ENCODE data around the gene CPEB3.

The CPEB3 gene

GRCh38 chr10:92203919-92204623, 86.8 kb downstream of the CPEB3 start:
- no peak overlapping the region for H3K27ac ChIP-seq (ENCODE audit: low read length)
- no peaks in the 10 kb centered on the region for H3K4me1 ChIP-seq (ENCODE audit: insufficient read depth, low read length)
- ATAC-seq (ENCODE audit: insufficient read depth, low read depth) (no peak), DNase-seq (no peak)
- H2AFZ ChIP-seq (ENCODE audit: low read depth, low read length) = no peak overlapping the region
- H3K9me3 ChIP-seq (ENCODE audit: insufficient read depth, low read length, severe bottlenecking) = no peaks in the 10 kb centered on the region
- no peaks in the 10 kb centered on the region for H3K36me3 ChIP-seq (ENCODE audit: insufficient read depth, low read length)
- no peaks in the 10 kb centered on the region for H4K20me1 ChIP-seq (ENCODE audit: insufficient read depth, low read length)
- H3K9ac ChIP-seq (ENCODE audit: low read depth, low read length) = no peak overlapping the region
- H3K27me3 ChIP-seq (ENCODE audit: insufficient read depth, low read length, poor library complexity) = no peaks in the 10 kb centered on the region
- H3K4me2 ChIP-seq (ENCODE audit: insufficient read depth, low read length) = no peak overlapping the region
- TF ChIP-seq EZH2 (IDR thresholded peaks at IDR 0.05; ENCODE audit: borderline replicate concordance, low read depth, low read length, severe bottlenecking) (no peak), CTCF (IDR thresholded peaks at IDR 0.05; ENCODE audit: borderline replicate concordance, extremely low read depth, low read length, poor library complexity, severe bottlenecking) (no peak)
- H3K79me2 ChIP-seq (ENCODE audit: insufficient read depth, low read length) = no peaks in the 10 kb centered on the region
- no peak overlapping the region for H3K4me3 ChIP-seq (ENCODE audit: low read depth in 1 of 2, low read length in 2 of 2)

- H3K79me2 ChIP-seq (ENCODE audit: insufficient read depth, low read length) = no peaks in the 10 kb centered on the region
- no peaks in the 10 kb centered on the region for H4K20me1 ChIP-seq (ENCODE audit: insufficient read depth, low read length)
- no peaks in the 10 kb centered on the region for H3K36me3 ChIP-seq (ENCODE audit: insufficient read depth, low read length)
- no peaks in the 10 kb centered on the region for H3K27me3 ChIP-seq (ENCODE audit: insufficient read depth, low read length, poor library complexity)
- H3K9ac ChIP-seq (ENCODE audit: low read depth, low read length) = no peak overlapping the region
- no peak overlapping the region for H3K27ac ChIP-seq (ENCODE audit: low read length)
- DNase-seq = no peak
- no peak for TF ChIP-seq CTCF (IDR thresholded peaks at IDR 0.05; ENCODE audit: borderline replicate concordance, extremely low read depth, low read length, poor library complexity, severe bottlenecking)
- no peak for TF ChIP-seq EZH2 (IDR thresholded peaks at IDR 0.05; ENCODE audit: borderline replicate concordance, low read depth, low read length, severe bottlenecking)
- H3K4me3 ChIP-seq (ENCODE audit: low read depth in 1 of 2, low read length in 2 of 2) = no peak overlapping the region
- no peaks in the 10 kb centered on the region for H3K4me1 ChIP-seq (ENCODE audit: insufficient read depth, low read length)
- no peak overlapping the region for H2AFZ ChIP-seq (ENCODE audit: low read depth, low read length)
- ATAC-seq (ENCODE audit: insufficient read depth, low read depth) = no peak
- no peak overlapping the region for H3K4me2 ChIP-seq (ENCODE audit: insufficient read depth, low read length)
- H3K9me3 ChIP-seq (ENCODE audit: insufficient read depth, low read length, severe bottlenecking) = no peaks in the 10 kb centered on the region
Measured at GRCh38 chr10:92202536-92202935, 88.3 kb downstream of the CPEB3 start.

- Histone ChIP-seq H3K27me3 (ENCODE audit: insufficient read depth, low read length, poor library complexity) (no peaks in the 10 kb centered on the region), H3K9me3 (ENCODE audit: insufficient read depth, low read length, severe bottlenecking) (no peaks in the 10 kb centered on the region), H4K20me1 (ENCODE audit: insufficient read depth, low read length) (no peaks in the 10 kb centered on the region), H3K4me2 (ENCODE audit: insufficient read depth, low read length) (no peak overlapping the region), H3K4me3 (ENCODE audit: low read depth in 1 of 2, low read length in 2 of 2) (no peak overlapping the region), H2AFZ (ENCODE audit: low read depth, low read length) (no peak overlapping the region), H3K9ac (ENCODE audit: low read depth, low read length) (no peak overlapping the region), H3K27ac (ENCODE audit: low read length) (no peak overlapping the region), H3K36me3 (ENCODE audit: insufficient read depth, low read length) (no peaks in the 10 kb centered on the region), H3K4me1 (ENCODE audit: insufficient read depth, low read length) (no peaks in the 10 kb centered on the region), H3K79me2 (ENCODE audit: insufficient read depth, low read length) (no peaks in the 10 kb centered on the region)
- no peak for DNase-seq
- TF ChIP-seq EZH2 (IDR thresholded peaks at IDR 0.05; ENCODE audit: borderline replicate concordance, low read depth, low read length, severe bottlenecking) (no peak), CTCF (IDR thresholded peaks at IDR 0.05; ENCODE audit: borderline replicate concordance, extremely low read depth, low read length, poor library complexity, severe bottlenecking) (no peak)
- ATAC-seq (ENCODE audit: insufficient read depth, low read depth) = no peak
Measured at GRCh38 chr10:92200564-92200963, 90.3 kb downstream of the CPEB3 start.
